Regular cardiac myocyte (primary cell): ENCODE results near the gene ABI3. TPM values are rescaled to one million over a fixed set of nuclear protein-coding genes. Genes with fewer than 3 reads are reported as not detected.

Experiments
- total RNA-seq: library from RNA; depleted of rRNA; stranded (reverse); fragments of >200 nt; gene quantifications from 2 replicates; pipeline ENCODE4 v1.2.3, GENCODE V29; 2014

ABI3 gene
- under 0.01 and 0.58 TPM in 2 replicates for total RNA-seq

GRCh38 chr17:49210158-49211029 is at the start of gene ABI3, which contains the start of gene GNGT2:
ABI3 (plus strand) TSS chr17:49210707; CDS start chr17:49210725, 18 bp downstream.
GNGT2 (minus strand) TSS chr17:49210574; CDS start chr17:49207422, 3,152 bp downstream.

GRCh38 chr17:49230636-49231562 is 20.4 kb downstream of the ABI3 start, which contains the start of gene PHOSPHO1:
PHOSPHO1 (minus strand) TSS chr17:49230787; CDS start chr17:49226691, 4,096 bp downstream.

Other genes starting within 250 kb of the ABI3 start
- not detected in 2 replicates for gene GIP, start 242.1 kb upstream of the ABI3 start, total RNA-seq
- gene IGF2BP1, start 213.3 kb upstream of the ABI3 start, total RNA-seq: 0.85 and 5.0 TPM in 2 replicates
- under 0.01 and 0.77 TPM in 2 replicates for gene B4GALNT2, start 77.9 kb upstream of the ABI3 start, total RNA-seq
- gene GNGT2, start 133 bp upstream of the ABI3 start, total RNA-seq: 0.38 and 0.56 TPM in 2 replicates
- 0.56 and 0.58 TPM in 2 replicates for gene PHOSPHO1, start 20.1 kb downstream of the ABI3 start, total RNA-seq
- 6.3 and 8.7 TPM in 2 replicates for gene ZNF652, start 151.5 kb downstream of the ABI3 start, total RNA-seq
- 107 and 208 TPM in 2 replicates for gene PHB1, start 204.2 kb downstream of the ABI3 start, total RNA-seq